AG09319 (cell line): ENCODE data around the gene GUK1.

Experiments
- DNase-seq: peaks from one replicate; pipeline ENCODE4 v3.0.0-alpha.2; 2010; ENCODE audit warnings: low read depth; ENCODE audit errors: extremely low read depth
- CTCF ChIP-seq: IDR thresholded peaks from 2 replicates; pipeline ENCODE4 v1.5.1; 2011; ENCODE audit warnings: low read depth, mild to moderate bottlenecking, inconsistent platforms, low read length, moderate library complexity

GUK1 gene

GRCh38 chr1:228095161-228095560 lies 44.9 kb upstream of the GUK1 start:
- TF ChIP-seq CTCF: no peak

GRCh38 chr1:228095938-228096337 lies 44.1 kb upstream of the GUK1 start:
- DNase-seq: no peak

More at GRCh38 chr1:228095161-228095560, 44.9 kb upstream of the GUK1 start:
- DNase-seq: no peak

GRCh38 chr1:228096416-228097332 lies 43.4 kb upstream of the GUK1 start:
- no peak for TF ChIP-seq CTCF
- no peak for DNase-seq

More at GRCh38 chr1:228095938-228096337, 44.1 kb upstream of the GUK1 start:
- TF ChIP-seq CTCF: no peak

GRCh38 chr1:228097333-228098081 lies 42.6 kb upstream of the GUK1 start:
- TF ChIP-seq CTCF: no peak
- no peak for DNase-seq

GRCh38 chr1:228098323-228098931 lies 41.7 kb upstream of the GUK1 start:
- DNase-seq: no peak
- no peak for TF ChIP-seq CTCF

GRCh38 chr1:228099331-228099732 lies 40.7 kb upstream of the GUK1 start:
- no peak for TF ChIP-seq CTCF
- DNase-seq: no peak
